GM10266 (cell line): ENCODE data around the gene IRS2.
"Not testable (repeated sequence)": the region's sequence is repeated elsewhere in the genome, so short reads cannot be mapped to it uniquely, and the experiment has no call there.

Experiments
- DNase-seq: peaks from one replicate; pipeline ENCODE4 v3.0.0; 2012; ENCODE audit errors: extremely low spot score
- TF ChIP-seq, protein P1 (sequence below): IDR thresholded peaks from 2 replicates; pipeline ENCODE4 v1.5.1; 2012; ENCODE audit warnings: mild to moderate bottlenecking, low read depth; ENCODE audit not compliant: control insufficient read depth, insufficient read depth; ENCODE audit errors: missing control alignments

IRS2 gene, protein sequence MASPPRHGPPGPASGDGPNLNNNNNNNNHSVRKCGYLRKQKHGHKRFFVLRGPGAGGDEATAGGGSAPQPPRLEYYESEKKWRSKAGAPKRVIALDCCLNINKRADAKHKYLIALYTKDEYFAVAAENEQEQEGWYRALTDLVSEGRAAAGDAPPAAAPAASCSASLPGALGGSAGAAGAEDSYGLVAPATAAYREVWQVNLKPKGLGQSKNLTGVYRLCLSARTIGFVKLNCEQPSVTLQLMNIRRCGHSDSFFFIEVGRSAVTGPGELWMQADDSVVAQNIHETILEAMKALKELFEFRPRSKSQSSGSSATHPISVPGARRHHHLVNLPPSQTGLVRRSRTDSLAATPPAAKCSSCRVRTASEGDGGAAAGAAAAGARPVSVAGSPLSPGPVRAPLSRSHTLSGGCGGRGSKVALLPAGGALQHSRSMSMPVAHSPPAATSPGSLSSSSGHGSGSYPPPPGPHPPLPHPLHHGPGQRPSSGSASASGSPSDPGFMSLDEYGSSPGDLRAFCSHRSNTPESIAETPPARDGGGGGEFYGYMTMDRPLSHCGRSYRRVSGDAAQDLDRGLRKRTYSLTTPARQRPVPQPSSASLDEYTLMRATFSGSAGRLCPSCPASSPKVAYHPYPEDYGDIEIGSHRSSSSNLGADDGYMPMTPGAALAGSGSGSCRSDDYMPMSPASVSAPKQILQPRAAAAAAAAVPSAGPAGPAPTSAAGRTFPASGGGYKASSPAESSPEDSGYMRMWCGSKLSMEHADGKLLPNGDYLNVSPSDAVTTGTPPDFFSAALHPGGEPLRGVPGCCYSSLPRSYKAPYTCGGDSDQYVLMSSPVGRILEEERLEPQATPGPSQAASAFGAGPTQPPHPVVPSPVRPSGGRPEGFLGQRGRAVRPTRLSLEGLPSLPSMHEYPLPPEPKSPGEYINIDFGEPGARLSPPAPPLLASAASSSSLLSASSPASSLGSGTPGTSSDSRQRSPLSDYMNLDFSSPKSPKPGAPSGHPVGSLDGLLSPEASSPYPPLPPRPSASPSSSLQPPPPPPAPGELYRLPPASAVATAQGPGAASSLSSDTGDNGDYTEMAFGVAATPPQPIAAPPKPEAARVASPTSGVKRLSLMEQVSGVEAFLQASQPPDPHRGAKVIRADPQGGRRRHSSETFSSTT (N-terminal part only)

DNA sequence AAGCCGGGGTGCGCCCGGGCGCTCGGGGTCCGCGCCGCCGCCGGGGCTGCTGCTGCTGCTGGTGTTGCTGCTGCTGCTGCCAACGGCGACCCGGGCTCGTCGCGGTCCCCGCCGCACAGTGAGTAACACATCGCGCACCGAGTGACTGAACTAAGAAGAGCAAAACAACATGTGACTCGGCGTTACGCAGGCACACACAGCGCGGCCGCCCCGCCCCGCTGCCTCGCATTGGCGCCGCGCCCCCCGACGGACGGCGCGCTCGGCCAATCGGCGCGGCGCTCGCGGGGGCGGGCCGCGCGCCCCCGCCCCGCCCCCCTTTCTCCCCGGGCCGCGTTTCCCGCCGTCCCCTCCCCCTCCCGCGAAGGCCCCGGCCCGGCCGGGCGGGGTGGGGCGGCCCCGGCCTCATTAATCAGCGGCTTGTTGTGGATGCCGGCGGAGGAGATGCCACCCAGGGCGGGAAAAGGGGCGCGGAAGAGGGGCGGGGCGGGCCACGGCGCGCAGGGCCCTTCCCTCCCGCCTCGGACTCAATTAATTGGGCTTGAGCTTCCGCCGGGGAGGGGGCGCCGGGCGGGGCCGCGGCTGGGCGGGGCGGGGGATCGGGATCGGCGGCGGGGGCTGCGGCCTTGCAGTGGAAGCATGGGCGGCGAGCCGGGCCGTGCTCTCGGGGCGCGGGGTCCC is at the start of gene IRS2:
IRS2 (minus strand) TSS at position 127 of the 678 bp plus-strand sequence. CDS start 530 bp downstream, outside the sequence.
- DNase-seq = peak; percentile 78
- TF ChIP-seq, protein P1, sequence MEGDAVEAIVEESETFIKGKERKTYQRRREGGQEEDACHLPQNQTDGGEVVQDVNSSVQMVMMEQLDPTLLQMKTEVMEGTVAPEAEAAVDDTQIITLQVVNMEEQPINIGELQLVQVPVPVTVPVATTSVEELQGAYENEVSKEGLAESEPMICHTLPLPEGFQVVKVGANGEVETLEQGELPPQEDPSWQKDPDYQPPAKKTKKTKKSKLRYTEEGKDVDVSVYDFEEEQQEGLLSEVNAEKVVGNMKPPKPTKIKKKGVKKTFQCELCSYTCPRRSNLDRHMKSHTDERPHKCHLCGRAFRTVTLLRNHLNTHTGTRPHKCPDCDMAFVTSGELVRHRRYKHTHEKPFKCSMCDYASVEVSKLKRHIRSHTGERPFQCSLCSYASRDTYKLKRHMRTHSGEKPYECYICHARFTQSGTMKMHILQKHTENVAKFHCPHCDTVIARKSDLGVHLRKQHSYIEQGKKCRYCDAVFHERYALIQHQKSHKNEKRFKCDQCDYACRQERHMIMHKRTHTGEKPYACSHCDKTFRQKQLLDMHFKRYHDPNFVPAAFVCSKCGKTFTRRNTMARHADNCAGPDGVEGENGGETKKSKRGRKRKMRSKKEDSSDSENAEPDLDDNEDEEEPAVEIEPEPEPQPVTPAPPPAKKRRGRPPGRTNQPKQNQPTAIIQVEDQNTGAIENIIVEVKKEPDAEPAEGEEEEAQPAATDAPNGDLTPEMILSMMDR = no peak

DNA sequence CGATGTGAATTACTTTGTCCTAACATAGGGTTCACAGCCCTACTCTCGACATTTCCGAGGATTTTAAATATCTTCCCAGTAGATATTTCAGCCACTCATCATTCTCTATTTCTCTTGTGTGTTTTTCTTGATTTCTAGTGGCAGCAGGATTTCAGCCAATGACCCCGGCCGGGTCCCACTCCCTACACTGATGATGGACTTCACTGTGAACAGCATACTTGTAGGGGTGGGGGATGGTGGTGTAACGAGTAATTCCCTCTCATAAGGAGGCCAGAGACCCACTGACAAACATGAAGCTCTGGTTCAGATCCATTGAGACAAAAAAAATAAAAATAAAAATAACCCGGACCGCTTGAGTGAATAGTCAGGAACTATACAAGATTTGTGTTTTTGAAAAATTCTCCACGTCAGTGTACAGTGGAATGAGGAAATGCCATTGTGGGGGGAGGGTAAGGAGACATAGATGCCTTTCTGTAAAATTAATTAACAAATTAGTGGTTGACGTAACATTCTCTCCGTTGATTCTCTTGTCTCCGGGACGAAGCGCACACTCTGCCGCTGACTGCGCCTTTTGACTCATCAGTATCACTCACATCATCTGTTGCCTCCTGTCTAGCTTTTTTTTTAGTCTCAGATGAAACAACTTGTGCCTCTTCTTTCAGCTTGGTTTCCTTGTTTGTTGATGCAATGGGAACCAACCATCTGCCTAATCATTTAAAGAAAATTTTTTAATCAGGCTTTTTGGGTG is 48.8 kb upstream of the IRS2 start:
- DNase-seq = no peak
- TF ChIP-seq, protein P1 = no peak

DNA sequence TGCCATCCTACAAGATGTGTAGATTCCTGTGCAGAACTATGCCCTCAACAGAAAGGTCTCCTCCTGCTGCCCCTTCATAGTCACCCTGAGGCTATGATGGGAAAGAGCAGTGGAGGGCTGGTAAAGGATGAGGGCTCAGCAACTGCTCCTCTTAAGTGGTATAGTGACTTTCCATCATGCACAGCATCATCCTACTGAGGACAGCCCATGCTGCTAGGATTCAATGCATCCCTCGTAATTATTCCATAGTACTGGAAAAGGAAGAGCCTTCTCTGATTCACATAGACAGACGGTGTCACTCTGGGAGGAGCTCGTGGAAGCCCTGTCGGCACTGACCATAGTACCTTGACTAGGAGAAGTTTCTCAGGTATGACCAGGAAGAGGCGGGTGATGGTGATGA is 47.6 kb upstream of the IRS2 start:
- TF ChIP-seq, protein P1 = no peak
- DNase-seq = no peak

DNA sequence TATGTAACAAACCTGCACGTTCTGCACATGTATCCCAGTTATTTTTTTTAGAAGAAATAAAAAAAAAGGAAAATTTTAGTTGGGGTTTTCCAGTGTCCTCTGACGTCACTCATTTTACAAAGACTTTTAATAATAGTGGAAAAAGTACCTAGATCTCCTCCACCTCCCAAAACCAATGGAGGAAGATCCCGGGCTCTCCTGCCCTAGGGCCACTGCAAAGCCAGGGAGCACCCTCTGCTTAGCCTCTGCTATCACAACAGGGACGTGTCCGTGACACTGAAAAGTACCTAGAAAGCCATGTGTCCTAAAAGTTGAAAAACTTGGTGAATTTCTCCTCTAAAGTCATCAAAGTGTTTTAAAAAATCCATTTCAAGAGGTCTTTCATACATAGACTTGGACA is 46.7 kb upstream of the IRS2 start:
- no peak for DNase-seq
- TF ChIP-seq, protein P1 = no peak

DNA sequence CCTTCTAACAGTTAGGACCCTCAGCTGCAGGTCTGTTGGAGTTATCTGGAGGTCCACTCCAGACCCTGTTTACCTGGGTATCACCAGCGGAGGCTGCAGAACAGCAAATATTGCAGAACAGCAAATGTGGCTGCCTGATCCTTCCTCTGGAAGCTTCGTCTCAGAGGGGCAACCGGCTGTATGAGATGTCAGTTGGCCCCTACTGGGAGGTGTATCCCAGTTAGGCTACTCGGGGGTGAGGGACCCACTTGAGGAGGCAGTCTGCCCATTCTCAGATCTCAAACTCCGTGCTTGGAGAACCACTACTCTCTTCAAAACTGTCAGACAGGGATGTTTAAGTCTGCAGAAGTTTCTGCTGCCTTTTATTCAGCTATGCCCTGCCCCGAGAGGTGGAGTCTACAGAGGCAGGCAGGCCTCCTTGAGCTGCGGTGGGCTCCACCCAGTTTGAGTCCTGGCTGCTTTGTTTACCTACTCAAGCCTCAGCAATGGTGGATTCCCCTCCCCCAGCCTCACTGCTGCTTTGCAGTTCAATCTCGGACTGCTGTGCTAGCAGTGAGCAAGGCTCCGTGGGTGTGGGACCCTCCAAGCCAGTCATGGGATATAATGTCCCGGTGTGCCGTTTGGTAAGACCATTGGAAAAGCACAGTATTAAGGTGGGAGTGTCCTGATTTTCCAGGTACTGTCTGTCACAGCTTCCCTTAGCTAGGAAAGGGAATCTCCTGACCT is 42.4 kb upstream of the IRS2 start:
- DNase-seq = not testable (repeated sequence)

DNA sequence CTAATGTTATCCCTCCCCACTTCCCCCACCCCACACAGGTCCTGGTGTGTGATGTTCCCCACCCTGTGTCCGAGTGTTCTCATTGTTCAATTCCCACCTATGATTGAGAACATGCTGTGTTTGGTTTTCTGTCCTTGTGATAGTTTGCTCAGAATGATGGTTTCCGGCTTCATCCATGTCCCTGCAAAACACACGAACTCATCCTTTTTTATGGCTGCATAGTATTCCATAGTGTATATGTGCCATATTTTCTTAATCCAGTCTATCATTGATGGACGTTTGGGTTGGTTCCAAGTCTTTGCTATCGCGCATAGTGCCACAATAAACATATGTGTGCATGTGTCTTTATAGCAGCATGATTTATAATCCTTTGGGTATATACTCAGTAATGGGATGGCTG is 36.8 kb upstream of the IRS2 start:
- not testable (repeated sequence) for DNase-seq

DNA sequence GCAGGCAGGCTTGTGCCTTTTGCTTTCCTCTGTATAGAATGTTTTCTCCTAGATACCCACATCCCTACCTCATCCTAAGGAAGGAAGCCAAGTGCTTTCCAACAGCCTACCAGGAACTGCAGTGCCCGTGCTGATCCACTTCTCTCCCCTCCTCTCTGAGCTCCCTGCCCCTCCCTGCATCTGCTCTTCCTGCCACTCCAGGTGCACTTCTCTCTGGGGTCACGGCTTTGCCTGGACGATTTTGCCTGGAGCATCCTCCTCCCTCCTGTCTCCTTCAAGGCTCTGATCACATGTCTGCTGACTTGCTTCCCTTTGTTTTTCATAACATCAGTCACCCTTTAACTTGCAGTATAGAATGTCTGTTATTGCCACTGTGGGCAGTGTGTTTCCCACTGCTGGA is 34.7 kb upstream of the IRS2 start:
- DNase-seq = no peak
- TF ChIP-seq, protein P1 = no peak
